HFFc6 (cell line): ENCODE data around the gene LEMD3. TPM values are rescaled to one million over a fixed set of nuclear protein-coding genes. Genes with fewer than 3 reads are reported as not detected.

ENCODE experiments used
- DNase-seq: peaks from one replicate; pipeline ENCODE4 v3.0.0-alpha.2; 2018
- H3K27ac Mint-ChIP-seq: 2 replicates; pipeline ENCODE4 v1.8.0; 2020; ENCODE audit warnings: mild to moderate bottlenecking, mixed read lengths
- H3K27me3 Mint-ChIP-seq: 2 replicates; pipeline ENCODE4 v1.8.0; 2021; ENCODE audit warnings: mild to moderate bottlenecking, moderate library complexity, mixed read lengths; ENCODE audit not compliant: insufficient read depth
- H3K36me3 Mint-ChIP-seq: 2 replicates; pipeline ENCODE4 v1.8.0; 2021; ENCODE audit warnings: low read depth, mixed read lengths
- H3K4me1 Mint-ChIP-seq: 2 replicates; pipeline ENCODE4 v1.8.0; 2020; ENCODE audit warnings: low read depth, mixed read lengths
- H3K4me3 Mint-ChIP-seq: 2 replicates; pipeline ENCODE4 v1.8.0; 2020; ENCODE audit warnings: mild to moderate bottlenecking, moderate library complexity, mixed read lengths
- H3K9me3 Mint-ChIP-seq: 2 replicates; pipeline ENCODE4 v1.8.0; 2020; ENCODE audit warnings: mild to moderate bottlenecking, mixed read lengths
- total RNA-seq, 6 experiments: library from RNA; stranded (reverse); fragmentation: NEBNext Ultra II Directional; extraction: Animal tissue kit (Norgen Biotek cat#: 25700); gene quantifications; 2 replicates in 1 of 6; 3 replicates in 5 of 6; pipeline ENCODE4 v1.2.3, GENCODE V29; 2021
- TF ChIP-seq, protein P1 (sequence below): fragments of 200-600 bp; sonication (generic); IDR thresholded peaks from 2 replicates; pipeline ENCODE4 v1.5.0; 2021; ENCODE audit warnings: antibody characterized with exemption, mild to moderate bottlenecking

LEMD3 gene
- total RNA-seq, 6 experiments from 2014 or later = 16.7 to 21.5 (median 17.8) TPM

DNA sequence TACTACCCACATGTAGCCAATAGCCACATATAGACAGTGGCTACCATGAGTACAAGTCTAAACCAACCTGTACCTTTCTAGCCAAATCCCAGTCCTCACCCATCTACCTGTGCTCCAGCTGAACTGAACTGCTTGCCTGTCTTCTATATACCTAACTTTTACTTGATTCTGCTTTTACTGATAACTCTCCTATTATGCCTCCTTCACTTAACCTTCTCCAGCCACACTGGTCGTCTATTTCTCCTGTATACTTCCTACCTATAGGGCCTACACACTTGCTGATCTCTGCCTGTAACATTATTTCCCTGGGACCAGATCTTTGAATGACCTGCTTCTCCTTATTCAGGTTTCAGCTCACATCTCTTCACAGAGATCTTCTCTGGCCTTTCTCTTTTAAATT is 83.1 kb downstream of the LEMD3 start:
- Mint-ChIP-seq H3K4me1 (no peaks in the 10 kb centered on the region), H3K36me3 (peaks cover 13% of the 10 kb centered on the region), H3K9me3 (no peaks in the 10 kb centered on the region), H3K4me3 (no peak overlapping the region), H3K27ac (no peak overlapping the region), H3K27me3 (no peaks in the 10 kb centered on the region; the same call in 1 of the 2 replicates)
- TF ChIP-seq, protein P1, sequence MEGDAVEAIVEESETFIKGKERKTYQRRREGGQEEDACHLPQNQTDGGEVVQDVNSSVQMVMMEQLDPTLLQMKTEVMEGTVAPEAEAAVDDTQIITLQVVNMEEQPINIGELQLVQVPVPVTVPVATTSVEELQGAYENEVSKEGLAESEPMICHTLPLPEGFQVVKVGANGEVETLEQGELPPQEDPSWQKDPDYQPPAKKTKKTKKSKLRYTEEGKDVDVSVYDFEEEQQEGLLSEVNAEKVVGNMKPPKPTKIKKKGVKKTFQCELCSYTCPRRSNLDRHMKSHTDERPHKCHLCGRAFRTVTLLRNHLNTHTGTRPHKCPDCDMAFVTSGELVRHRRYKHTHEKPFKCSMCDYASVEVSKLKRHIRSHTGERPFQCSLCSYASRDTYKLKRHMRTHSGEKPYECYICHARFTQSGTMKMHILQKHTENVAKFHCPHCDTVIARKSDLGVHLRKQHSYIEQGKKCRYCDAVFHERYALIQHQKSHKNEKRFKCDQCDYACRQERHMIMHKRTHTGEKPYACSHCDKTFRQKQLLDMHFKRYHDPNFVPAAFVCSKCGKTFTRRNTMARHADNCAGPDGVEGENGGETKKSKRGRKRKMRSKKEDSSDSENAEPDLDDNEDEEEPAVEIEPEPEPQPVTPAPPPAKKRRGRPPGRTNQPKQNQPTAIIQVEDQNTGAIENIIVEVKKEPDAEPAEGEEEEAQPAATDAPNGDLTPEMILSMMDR = no peak
- DNase-seq = no peak

DNA sequence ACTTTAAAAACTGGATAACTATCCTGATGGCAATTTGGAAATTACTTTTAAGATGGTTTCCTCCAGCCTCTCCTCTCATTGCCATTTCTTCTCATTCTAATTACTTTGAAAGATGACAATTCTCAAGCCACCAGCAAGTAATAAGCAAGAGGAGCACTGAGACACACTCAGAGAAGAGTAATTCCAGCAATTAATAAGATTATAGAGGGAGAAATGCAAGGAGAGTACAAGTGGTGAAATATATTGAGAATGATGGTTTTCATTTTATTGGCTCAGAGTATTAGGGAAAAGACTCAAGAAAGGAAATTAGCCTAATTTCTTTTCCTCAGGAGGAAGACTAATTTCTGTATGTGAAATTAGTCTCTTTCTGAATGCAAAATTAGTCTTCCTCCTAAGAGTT is 88.6 kb downstream of the LEMD3 start:
- Mint-ChIP-seq H3K4me3 (no peak overlapping the region), H3K36me3 (no peaks in the 10 kb centered on the region), H3K27me3 (no peaks in the 10 kb centered on the region), H3K9me3 (no peaks in the 10 kb centered on the region), H3K4me1 (no peaks in the 10 kb centered on the region), H3K27ac (no peak overlapping the region)
- TF ChIP-seq, protein P1 = no peak
- no peak for DNase-seq

DNA sequence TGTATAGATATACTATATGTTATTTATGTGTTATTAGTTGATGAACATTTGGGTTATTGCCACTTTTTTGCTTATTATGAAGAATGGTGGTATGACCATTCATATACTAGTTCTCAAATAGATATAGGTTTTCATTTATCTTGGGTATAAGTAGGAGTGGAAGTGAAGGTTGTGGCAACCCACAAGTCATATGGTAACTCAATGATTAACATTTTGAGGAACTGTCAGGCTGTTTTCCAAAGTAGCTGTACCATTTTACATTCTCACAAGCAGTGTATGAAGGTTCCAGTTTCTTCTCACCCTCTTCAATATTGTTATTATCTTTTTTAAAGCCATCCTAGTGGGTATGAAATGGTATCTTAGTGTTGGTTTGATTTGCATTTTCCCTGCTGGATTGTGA is 90.1 kb downstream of the LEMD3 start:
- Mint-ChIP-seq H3K4me3 (no peak overlapping the region), H3K27ac (no peak overlapping the region), H3K4me1 (no peaks in the 10 kb centered on the region), H3K9me3 (no peaks in the 10 kb centered on the region), H3K36me3 (no peaks in the 10 kb centered on the region), H3K27me3 (no peaks in the 10 kb centered on the region)
- DNase-seq = no peak
- TF ChIP-seq, protein P1 = no peak

DNA sequence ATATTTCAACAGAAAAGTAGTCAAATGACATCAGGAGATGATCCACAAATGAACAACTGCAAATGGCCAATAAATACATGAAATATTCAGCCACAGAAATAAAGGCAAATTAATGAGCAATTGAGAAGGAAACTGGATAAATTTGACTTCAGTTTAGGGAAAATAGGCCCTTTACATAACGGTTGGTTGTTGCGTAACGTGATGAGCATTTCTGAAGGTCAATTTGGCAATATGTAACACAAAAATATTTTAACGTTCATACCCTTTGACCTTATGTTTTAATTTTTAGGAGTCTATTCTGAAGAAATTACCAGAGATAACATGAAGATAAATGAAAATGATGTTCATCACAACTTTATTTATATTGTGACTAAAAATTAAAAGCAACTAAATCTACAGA is 94.4 kb downstream of the LEMD3 start:
- Mint-ChIP-seq H3K36me3 (no peaks in the 10 kb centered on the region), H3K9me3 (no peaks in the 10 kb centered on the region), H3K27me3 (no peaks in the 10 kb centered on the region), H3K4me3 (no peak overlapping the region), H3K27ac (no peak overlapping the region), H3K4me1 (no peaks in the 10 kb centered on the region)
- TF ChIP-seq, protein P1 = no peak
- no peak for DNase-seq

DNA sequence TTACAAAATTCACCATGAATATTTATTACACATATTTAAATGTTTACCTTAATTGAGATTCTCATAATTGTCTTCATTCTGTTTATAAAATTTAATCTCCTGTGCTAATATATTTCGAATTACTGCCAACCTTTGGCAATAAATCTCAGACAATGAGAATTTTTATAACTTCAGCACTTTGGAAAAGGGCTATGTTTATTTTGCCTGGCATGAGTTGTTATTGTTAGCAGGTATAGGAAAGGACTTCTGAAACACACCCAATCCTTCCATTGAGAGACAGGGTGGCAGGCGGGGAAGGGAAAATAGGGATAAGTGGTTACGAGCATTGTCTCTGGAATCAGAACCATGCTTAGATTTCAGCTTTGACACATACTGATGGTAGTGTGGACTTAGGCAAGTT is 97.0 kb downstream of the LEMD3 start:
- no peak overlapping the region for H3K27ac Mint-ChIP-seq
- TF ChIP-seq, protein P1 = no peak
- H3K27me3 Mint-ChIP-seq = no peaks in the 10 kb centered on the region
- no peak for DNase-seq
- no peaks in the 10 kb centered on the region for H3K36me3 Mint-ChIP-seq
- no peaks in the 10 kb centered on the region for H3K9me3 Mint-ChIP-seq
- H3K4me3 Mint-ChIP-seq = no peak overlapping the region
- H3K4me1 Mint-ChIP-seq = peaks cover 13% of the 10 kb centered on the region

DNA sequence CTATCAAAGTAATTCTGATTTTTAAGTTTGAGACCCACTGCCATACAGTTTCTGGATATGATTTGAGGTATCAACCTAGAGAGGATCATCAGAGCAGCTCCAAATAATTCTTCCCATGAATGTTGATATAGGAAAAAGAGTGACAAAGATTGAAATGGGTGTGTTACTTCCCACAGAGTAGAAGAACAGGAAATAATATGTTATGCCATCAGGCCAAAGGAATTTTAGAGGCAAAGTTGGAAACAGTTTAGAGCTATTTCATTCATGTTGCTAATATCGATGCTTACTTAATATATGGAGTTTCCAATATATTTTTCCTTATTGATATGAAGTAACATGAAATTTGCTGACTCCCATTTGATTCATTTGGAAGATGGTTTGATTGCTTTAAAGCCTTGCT is 100.2 kb downstream of the LEMD3 start:
- Mint-ChIP-seq H3K4me3 (no peak overlapping the region), H3K27me3 (no peaks in the 10 kb centered on the region), H3K27ac (no peak overlapping the region), H3K9me3 (no peaks in the 10 kb centered on the region), H3K4me1 (peaks cover 13% of the 10 kb centered on the region), H3K36me3 (no peaks in the 10 kb centered on the region)
- DNase-seq = no peak
- TF ChIP-seq, protein P1 = no peak
